Stimulated activated naive CD8-positive, alpha-beta T cell treated with anti-CD3 and anti-CD28 coated beads, Interleukin-15, amount 100 ng/mL, for 72 hours (primary cell): ENCODE measurements around the gene GPR32.
A peak's percentile ranks its signal among the peaks of the same experiment; 100 is the strongest.
"Not testable (repeated sequence)": the region's sequence is repeated elsewhere in the genome, so short reads cannot be mapped to it uniquely, and the experiment has no call there.

Experiments
- ATAC-seq: fragments of 150-1000 bp; cut with Tn5 transposase; 2 replicates; pipeline ENCODE4 v1.10.0; 2021; ENCODE audit warnings: mild to moderate bottlenecking, moderate library complexity
- DNase-seq, 2 donors: peaks; one replicate each; pipeline ENCODE4 v3.0.0; 2021 to 2022
- H3K27ac Mint-ChIP-seq, 2 donors: one replicate each; pipeline ENCODE4 v1.8.0; 2022; ENCODE audit warnings: mild to moderate bottlenecking in 2 of 2, mixed read lengths in 2 of 2, moderate library complexity in 2 of 2
- H3K27me3 Mint-ChIP-seq: one replicate; pipeline ENCODE4 v1.8.0; 2022; ENCODE audit warnings: mixed read lengths
- H3K4me1 Mint-ChIP-seq: one replicate; pipeline ENCODE4 v1.8.0; 2022; ENCODE audit warnings: mild to moderate bottlenecking, mixed read lengths
- H3K4me3 Mint-ChIP-seq, 2 donors: one replicate each; pipeline ENCODE4 v1.8.0; 2022; ENCODE audit warnings: mild to moderate bottlenecking in 2 of 2, mixed read lengths in 2 of 2, moderate library complexity in 1 of 2
- H3K9me3 Mint-ChIP-seq, 2 donors: one replicate each; pipeline ENCODE4 v1.8.0; 2022; ENCODE audit warnings: mixed read lengths in 2 of 2

Gene GPR32

GRCh38 chr19:50739132-50739913 lies 30.9 kb upstream of the GPR32 start:
- Mint-ChIP-seq H3K27ac (no peak overlapping the region), H3K27me3 (peaks cover 55% of the 10 kb centered on the region), H3K9me3 (no peaks in the 10 kb centered on the region), H3K4me1 (no peaks in the 10 kb centered on the region), H3K4me3 (no peak overlapping the region)
- no peak for DNase-seq
- ATAC-seq: no peak

DNA sequence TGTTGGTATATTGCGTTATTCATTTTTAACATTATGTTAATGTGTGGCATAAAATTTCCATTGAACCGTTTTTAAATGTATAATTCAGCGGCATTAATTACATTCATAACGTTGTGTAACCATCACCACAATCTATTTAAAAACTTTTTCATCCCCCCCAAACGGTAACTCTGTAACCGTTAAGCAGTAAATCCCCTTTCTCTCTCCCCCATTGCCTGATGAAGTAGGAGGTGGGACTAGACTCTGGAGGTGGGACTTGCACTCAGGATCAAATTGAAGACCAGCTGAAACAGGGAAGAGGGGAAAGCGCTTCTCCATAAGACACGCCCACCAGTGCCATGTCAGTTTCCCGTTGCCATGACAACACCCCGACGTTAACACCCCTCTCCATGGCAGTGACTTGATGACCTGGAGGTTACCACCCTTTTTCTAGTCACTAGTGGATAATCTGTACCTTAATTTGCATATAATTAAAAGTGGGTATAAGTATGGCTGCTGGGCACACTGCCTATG lies 30.3 kb upstream of the GPR32 start:
- H3K9me3 Mint-ChIP-seq: no peaks in the 10 kb centered on the region
- no peak for ATAC-seq
- H3K4me1 Mint-ChIP-seq: no peaks in the 10 kb centered on the region
- DNase-seq: no peak
- H3K27me3 Mint-ChIP-seq: peaks cover 60% of the 10 kb centered on the region
- H3K27ac Mint-ChIP-seq: no peak overlapping the region
- no peak overlapping the region for H3K4me3 Mint-ChIP-seq

DNA sequence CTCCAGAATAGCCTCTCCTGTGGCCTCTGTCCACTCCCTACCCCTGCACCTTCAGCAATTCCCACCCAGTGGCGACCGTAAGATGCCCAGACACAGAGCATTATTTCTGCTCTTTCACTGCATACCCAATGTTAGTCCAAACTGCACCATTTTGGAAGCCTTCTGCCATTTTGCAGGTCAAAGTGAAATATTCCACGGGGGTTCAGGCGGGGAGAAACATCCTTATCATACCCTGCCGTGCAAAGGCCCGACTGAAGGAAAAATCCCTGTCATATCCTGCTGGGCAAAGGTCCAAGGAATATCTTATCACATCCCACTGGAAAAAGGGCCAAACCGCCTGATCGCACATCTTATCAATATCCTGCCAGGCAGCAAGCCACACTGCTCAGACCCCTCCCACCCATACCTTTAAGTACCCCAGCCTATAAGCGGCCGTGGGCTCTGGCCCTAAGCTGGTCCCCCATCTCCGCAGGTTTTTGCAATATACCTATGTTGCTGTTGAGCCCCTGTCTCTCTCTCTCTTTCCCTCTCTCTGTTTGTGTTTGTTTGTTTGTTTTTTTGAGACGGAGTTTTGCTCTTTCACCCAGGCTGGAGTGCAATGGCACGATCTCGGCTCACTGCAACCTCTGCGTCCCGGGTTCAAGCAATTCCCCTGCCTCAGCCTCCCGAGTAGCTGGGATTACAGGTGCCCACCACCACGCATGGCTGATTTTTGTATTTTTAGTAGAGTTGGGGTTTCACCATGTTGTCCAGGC lies 28.9 kb upstream of the GPR32 start:
- DNase-seq (no peak), ATAC-seq (no peak)
- no peak overlapping the region for H3K4me3 Mint-ChIP-seq
- peaks cover 73% of the 10 kb centered on the region for H3K27me3 Mint-ChIP-seq
- H3K4me1 Mint-ChIP-seq: no peaks in the 10 kb centered on the region
- no peak overlapping the region for H3K27ac Mint-ChIP-seq
- no peaks in the 10 kb centered on the region for H3K9me3 Mint-ChIP-seq

DNA sequence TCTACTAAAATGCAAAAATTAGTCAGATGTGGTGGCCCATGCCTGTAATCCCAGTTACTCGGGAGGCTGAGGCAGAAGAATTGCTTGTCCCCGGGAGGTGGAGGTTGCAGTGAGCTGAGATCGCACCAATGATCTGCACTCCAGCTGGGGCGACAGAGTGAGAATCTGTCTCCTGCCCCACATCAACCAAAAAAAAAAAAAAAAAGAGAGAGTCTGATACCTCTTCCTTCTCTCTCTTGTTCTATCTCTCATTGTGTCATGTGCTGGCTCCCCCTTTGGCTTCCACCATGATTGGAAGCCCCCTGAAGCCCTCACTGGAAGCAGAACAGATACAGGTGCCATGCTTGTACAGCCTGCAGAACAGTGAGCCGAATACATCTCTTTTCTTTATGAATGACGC lies 26.7 kb upstream of the GPR32 start:
- Mint-ChIP-seq H3K4me1 (no peaks in the 10 kb centered on the region), H3K9me3 (no peaks in the 10 kb centered on the region), H3K4me3 (no peak overlapping the region), H3K27me3 (peaks cover 67% of the 10 kb centered on the region), H3K27ac (no peak overlapping the region)
- DNase-seq (no peak), ATAC-seq (no peak)

DNA sequence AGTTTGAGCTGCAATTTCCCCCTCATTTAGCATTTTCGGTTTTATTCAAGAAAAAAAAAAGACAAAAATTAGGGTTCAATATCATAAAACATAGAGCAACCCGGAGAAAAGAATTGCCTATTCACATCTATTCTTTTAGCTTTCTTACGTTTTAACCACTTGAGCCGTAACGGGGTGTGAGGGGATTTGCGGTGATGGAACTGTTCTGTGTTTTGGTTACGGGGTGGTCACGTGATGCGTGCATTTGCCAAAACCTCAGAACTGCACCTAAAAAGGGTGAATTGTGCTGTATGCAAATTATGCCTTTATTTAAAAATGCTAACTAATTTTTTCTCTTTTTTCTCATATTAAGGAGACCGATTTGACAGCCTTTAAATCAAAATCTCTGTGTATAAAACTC lies 25.0 kb upstream of the GPR32 start:
- Mint-ChIP-seq H3K9me3 (no peaks in the 10 kb centered on the region), H3K27ac (no peak overlapping the region), H3K4me1 (no peaks in the 10 kb centered on the region), H3K4me3 (no peak overlapping the region), H3K27me3 (peaks cover 51% of the 10 kb centered on the region)
- DNase-seq (no peak), ATAC-seq (no peak)

GRCh38 chr19:50747141-50747540 lies 23.1 kb upstream of the GPR32 start:
- not testable (repeated sequence) for H3K4me3 Mint-ChIP-seq, H3K4me1 Mint-ChIP-seq

DNA sequence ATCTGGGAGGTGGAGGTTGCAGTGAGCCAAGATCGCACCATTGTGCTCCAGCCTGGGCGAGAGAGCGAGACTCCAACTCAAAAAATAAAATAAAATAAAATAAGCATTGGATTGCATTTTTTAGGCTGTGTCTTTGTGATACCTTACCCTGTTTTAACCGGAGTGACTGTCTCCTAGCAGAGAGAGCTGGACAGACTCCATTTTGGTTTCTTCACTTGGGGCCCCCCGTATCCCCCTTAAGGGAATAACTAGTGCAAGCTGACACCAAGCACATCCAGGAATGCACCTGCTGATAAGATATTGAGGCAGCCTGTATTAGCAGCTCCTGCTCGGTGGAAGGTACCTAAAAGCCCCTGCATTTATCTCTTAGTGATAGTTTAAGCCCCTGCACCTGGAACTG lies 20.8 kb upstream of the GPR32 start:
- peaks cover 29% of the 10 kb centered on the region for H3K27me3 Mint-ChIP-seq
- H3K4me3 Mint-ChIP-seq: no peak overlapping the region
- no peak for ATAC-seq
- DNase-seq: no peak
- no peaks in the 10 kb centered on the region for H3K4me1 Mint-ChIP-seq
- no peak overlapping the region for H3K27ac Mint-ChIP-seq
- H3K9me3 Mint-ChIP-seq: no peaks in the 10 kb centered on the region

More at GRCh38 chr19:50747141-50747540, 23.1 kb upstream of the GPR32 start:
- H3K27ac Mint-ChIP-seq, H3K9me3 Mint-ChIP-seq, DNase-seq, ATAC-seq: not testable (repeated sequence)
- H3K27me3 Mint-ChIP-seq: peaks cover 31% of the 10 kb centered on the region

GRCh38 chr19:50750010-50750409 lies 20.3 kb upstream of the GPR32 start:
- no peaks in the 10 kb centered on the region for H3K4me1 Mint-ChIP-seq
- peaks cover 29% of the 10 kb centered on the region for H3K27me3 Mint-ChIP-seq
- no peaks in the 10 kb centered on the region for H3K9me3 Mint-ChIP-seq
- no peak for ATAC-seq
- no peak for DNase-seq
- no peak overlapping the region for H3K4me3 Mint-ChIP-seq
- no peak overlapping the region for H3K27ac Mint-ChIP-seq

GRCh38 chr19:50753879-50754278 lies 16.4 kb upstream of the GPR32 start:
- H3K27me3 Mint-ChIP-seq: peaks cover 38% of the 10 kb centered on the region
- no peak for ATAC-seq
- no peak overlapping the region for H3K4me3 Mint-ChIP-seq
- DNase-seq: no peak
- no peaks in the 10 kb centered on the region for H3K9me3 Mint-ChIP-seq
- H3K4me1 Mint-ChIP-seq: no peaks in the 10 kb centered on the region
- no peak overlapping the region for H3K27ac Mint-ChIP-seq

- H3K4me1 Mint-ChIP-seq, ATAC-seq, H3K4me3 Mint-ChIP-seq, H3K27ac Mint-ChIP-seq, DNase-seq, H3K9me3 Mint-ChIP-seq: not testable (repeated sequence)
- H3K27me3 Mint-ChIP-seq: peaks cover 38% of the 10 kb centered on the region
These were observed 14.0 kb upstream of the GPR32 start for GRCh38 chr19:50756244-50756643.

DNA sequence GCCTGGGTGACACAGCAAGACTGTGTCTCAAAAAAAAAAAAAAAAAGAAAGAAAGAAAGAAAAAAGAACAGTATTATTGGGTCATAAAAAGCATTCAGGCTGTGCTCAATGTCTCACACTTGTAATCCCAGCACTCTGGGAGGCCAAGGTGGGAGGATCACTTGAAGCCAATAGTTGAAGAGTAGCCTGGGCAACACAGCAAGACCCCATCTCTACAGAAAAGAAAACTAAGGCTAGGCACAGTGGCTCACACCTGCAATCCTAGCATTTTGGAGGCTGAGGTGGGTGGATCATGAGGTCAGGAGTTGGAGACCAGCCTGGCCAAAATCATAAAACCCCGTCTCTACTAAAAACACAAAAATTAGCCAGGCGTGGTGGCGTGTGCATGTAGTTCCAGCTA lies 12.6 kb upstream of the GPR32 start:
- not testable (repeated sequence) for H3K27ac Mint-ChIP-seq, H3K9me3 Mint-ChIP-seq, DNase-seq, H3K4me1 Mint-ChIP-seq, H3K4me3 Mint-ChIP-seq, ATAC-seq
- H3K27me3 Mint-ChIP-seq: peaks cover 38% of the 10 kb centered on the region

GRCh38 chr19:50759076-50759475 lies 11.2 kb upstream of the GPR32 start:
- H3K27ac Mint-ChIP-seq, DNase-seq, ATAC-seq, H3K4me3 Mint-ChIP-seq, H3K4me1 Mint-ChIP-seq, H3K9me3 Mint-ChIP-seq: not testable (repeated sequence)
- H3K27me3 Mint-ChIP-seq: peaks cover 31% of the 10 kb centered on the region

GRCh38 chr19:50759886-50760285 lies 10.4 kb upstream of the GPR32 start:
- no peak overlapping the region for H3K27ac Mint-ChIP-seq
- H3K4me3 Mint-ChIP-seq: no peak overlapping the region
- DNase-seq (no peak), ATAC-seq (no peak)
- H3K4me1 Mint-ChIP-seq: no peaks in the 10 kb centered on the region
- H3K9me3 Mint-ChIP-seq: peaks cover 0 to 5% of the 10 kb centered on the region in 2 donors
- peaks cover 27% of the 10 kb centered on the region for H3K27me3 Mint-ChIP-seq

GRCh38 chr19:50761501-50761900 lies 8.8 kb upstream of the GPR32 start:
- not testable (repeated sequence) for H3K27ac Mint-ChIP-seq, ATAC-seq, H3K4me3 Mint-ChIP-seq, H3K9me3 Mint-ChIP-seq, H3K4me1 Mint-ChIP-seq, DNase-seq
- peaks cover 25% of the 10 kb centered on the region for H3K27me3 Mint-ChIP-seq

DNA sequence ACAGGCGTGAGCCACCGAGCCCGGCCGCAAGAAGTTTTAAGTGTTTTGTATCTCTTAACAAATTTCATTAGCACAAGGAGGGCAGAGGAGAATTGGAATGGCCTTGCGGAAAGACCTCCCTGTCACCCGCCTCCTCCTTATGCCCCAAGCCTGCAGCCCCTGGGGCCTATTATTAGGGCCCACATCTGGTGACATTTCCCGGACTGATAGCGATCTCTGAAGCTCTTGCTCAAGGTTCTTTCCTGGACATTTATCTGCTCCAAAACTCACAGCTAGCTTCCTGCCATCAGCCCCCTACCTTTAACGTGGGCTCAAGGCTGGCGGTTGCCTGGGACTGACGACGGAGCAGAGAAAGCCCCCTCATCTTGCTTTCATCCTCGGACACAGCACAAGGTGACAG lies 6.7 kb upstream of the GPR32 start:
- ATAC-seq, H3K9me3 Mint-ChIP-seq, H3K4me3 Mint-ChIP-seq, DNase-seq, H3K4me1 Mint-ChIP-seq: not testable (repeated sequence)
- peaks cover 38% of the 10 kb centered on the region for H3K27me3 Mint-ChIP-seq
- peak overlapping the region in 1 of 2 donors; percentile 7 for H3K27ac Mint-ChIP-seq

DNA sequence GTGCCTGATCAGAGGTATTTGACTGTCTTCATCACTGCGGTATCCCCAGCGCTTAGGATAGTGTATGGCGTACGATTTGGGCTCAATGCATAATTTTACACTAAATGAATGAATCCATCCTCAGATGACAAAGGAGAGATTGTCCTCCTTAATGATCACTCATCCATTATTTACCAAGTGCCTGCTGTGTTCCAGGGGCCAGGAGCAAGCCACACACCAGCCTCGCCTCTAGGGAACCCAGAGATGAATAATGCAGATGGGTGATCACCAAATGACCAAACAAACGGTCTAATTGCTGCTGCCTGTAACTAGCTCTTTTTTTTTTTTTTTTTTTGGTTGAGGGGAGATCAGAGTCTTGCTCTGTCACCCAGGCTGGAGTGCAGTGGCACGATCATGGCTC lies 5.9 kb upstream of the GPR32 start:
- Mint-ChIP-seq H3K27ac (no peak overlapping the region), H3K4me3 (no peak overlapping the region), H3K27me3 (peaks cover 39% of the 10 kb centered on the region), H3K4me1 (peaks cover 4% of the 10 kb centered on the region), H3K9me3 (peaks cover 0 to 4% of the 10 kb centered on the region in 2 donors)
- ATAC-seq (no peak), DNase-seq (no peak)
